Breast epithelium (tissue), 3 donors: ENCODE results near the gene SLC17A2.

Experiments used
- CTCF ChIP-seq, 3 donors: fragments of 450-650 bp; IDR thresholded peaks; one replicate each; pipeline ENCODE4 v1.5.1; 2016 to 2017; ENCODE audit warnings: antibody characterized with exemption in 3 of 3, mild to moderate bottlenecking in 3 of 3, moderate library complexity in 3 of 3
- POLR2A ChIP-seq: fragments of 450-650 bp; IDR thresholded peaks from one replicate; pipeline ENCODE4 v1.6.1; 2016; ENCODE audit warnings: antibody characterized with exemption, mild to moderate bottlenecking, moderate library complexity

DNA sequence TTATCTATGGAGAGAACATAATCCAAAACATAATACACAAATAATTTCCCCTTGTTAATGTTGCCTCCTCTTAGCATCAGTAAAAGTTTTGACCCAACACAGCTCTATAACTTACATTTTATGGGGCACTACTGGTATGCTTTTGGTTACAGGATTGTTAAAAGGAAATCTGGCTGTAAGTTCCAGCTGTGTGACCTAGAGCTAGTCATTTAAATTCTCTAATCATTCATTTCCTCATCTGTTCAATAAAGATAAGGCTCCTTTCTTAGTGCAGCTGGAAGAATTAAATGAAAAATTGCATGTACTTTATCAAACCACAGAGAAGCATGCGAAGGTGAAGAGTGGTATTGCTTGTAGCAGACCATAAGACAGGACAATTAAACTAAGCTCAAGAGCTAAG lies 4.6 kb downstream of the SLC17A2 start:
- TF ChIP-seq CTCF (IDR thresholded peaks at IDR 0.05) (no peak), POLR2A (no peak)
